Measurements from ENCODE around the gene CYP2S1.
"Not testable (repeated sequence)": the region's sequence is repeated elsewhere in the genome, so short reads cannot be mapped to it uniquely, and the experiment has no call there.

CYP2S1 gene

GRCh38 chr19:41192574-41193429 is at the start of gene CYP2S1:
Gene CYP2S1, plus strand, starts transcription at chr19:41193219. Its CDS starts 46 bp downstream, at chr19:41193265.
- in situ Hi-C loops (cut with HindIII; ENCODE audit: low sequenced_read_pairs) = no loop called here

GRCh38 chr19:41144403-41144802 is 48.6 kb upstream of the CYP2S1 start:
- in situ Hi-C loops (cut with HindIII; ENCODE audit: low sequenced_read_pairs) = no loop called here

- in situ Hi-C loops (cut with HindIII; ENCODE audit: low sequenced_read_pairs) = no loop called here
Measured at GRCh38 chr19:41149831-41150230, 43.2 kb upstream of the CYP2S1 start.

- in situ Hi-C loops (cut with HindIII; ENCODE audit: low sequenced_read_pairs) = not testable (repeated sequence)
Measured at GRCh38 chr19:41150986-41151385, 42.0 kb upstream of the CYP2S1 start.

GRCh38 chr19:41154060-41154459 is 39.0 kb upstream of the CYP2S1 start:
- in situ Hi-C loops (cut with HindIII; ENCODE audit: low sequenced_read_pairs) = no loop called here

GRCh38 chr19:41156207-41156606 is 36.8 kb upstream of the CYP2S1 start:
- in situ Hi-C loops (cut with HindIII; ENCODE audit: low sequenced_read_pairs) = no loop called here

GRCh38 chr19:41159881-41160280 is 33.1 kb upstream of the CYP2S1 start:
- in situ Hi-C loops (cut with HindIII; ENCODE audit: low sequenced_read_pairs) = no loop called here

GRCh38 chr19:41161903-41162302 is 31.1 kb upstream of the CYP2S1 start:
- in situ Hi-C loops (cut with HindIII; ENCODE audit: low sequenced_read_pairs) = no loop called here

- in situ Hi-C loops (cut with HindIII; ENCODE audit: low sequenced_read_pairs) = no loop called here
Measured at GRCh38 chr19:41166944-41167804, 25.8 kb upstream of the CYP2S1 start.

- in situ Hi-C loops (cut with HindIII; ENCODE audit: low sequenced_read_pairs) = no loop called here
Measured at GRCh38 chr19:41172297-41173164, 20.5 kb upstream of the CYP2S1 start.

- in situ Hi-C loops (cut with HindIII; ENCODE audit: low sequenced_read_pairs) = no loop called here
Measured at GRCh38 chr19:41174297-41174928, 18.6 kb upstream of the CYP2S1 start.

GRCh38 chr19:41175801-41176777 is 16.9 kb upstream of the CYP2S1 start:
- in situ Hi-C loops (cut with HindIII; ENCODE audit: low sequenced_read_pairs) = no loop called here

- in situ Hi-C loops (cut with HindIII; ENCODE audit: low sequenced_read_pairs) = not testable (repeated sequence)
Measured at GRCh38 chr19:41180173-41180572, 12.8 kb upstream of the CYP2S1 start.

- in situ Hi-C loops (cut with HindIII; ENCODE audit: low sequenced_read_pairs) = no loop called here
Measured at GRCh38 chr19:41186971-41187883, 5.8 kb upstream of the CYP2S1 start.

GRCh38 chr19:41187884-41188279 is 5.1 kb upstream of the CYP2S1 start:
- in situ Hi-C loops (cut with HindIII; ENCODE audit: low sequenced_read_pairs) = no loop called here

GRCh38 chr19:41189425-41190065 is 3.5 kb upstream of the CYP2S1 start:
- in situ Hi-C loops (cut with HindIII; ENCODE audit: low sequenced_read_pairs) = no loop called here

GRCh38 chr19:41193430-41194156 is 574 bp downstream of the CYP2S1 start:
- in situ Hi-C loops (cut with HindIII; ENCODE audit: low sequenced_read_pairs) = no loop called here
